ENCODE measurements around the gene RGS6.

Gene RGS6

DNA sequence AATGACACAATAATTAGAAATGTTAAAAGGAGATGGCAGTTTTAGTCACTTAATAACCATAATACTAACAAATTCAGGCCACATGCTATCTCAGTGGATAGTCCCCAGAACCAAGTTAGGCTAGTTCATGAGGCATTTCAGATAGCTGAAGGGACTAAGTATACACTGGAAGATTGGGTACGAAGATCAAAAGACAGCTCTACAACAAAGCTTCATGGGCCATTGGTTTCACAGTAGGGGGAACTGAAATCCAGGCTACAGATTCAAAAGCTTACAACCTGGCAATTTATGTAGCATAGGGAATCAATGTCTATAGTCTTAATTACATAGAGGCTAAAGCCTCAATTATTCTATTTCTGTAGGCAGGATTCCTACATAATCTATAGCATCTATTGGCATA lies 343.0 kb downstream of the RGS6 start:
- Histone ChIP-seq H3K4me3 (IDR thresholded peaks at IDR 0.05; ENCODE audit: insufficient read depth, low read depth, low read length) (no peak overlapping the region), H3K27ac (no peak overlapping the region), H3K36me3 (ENCODE audit: insufficient read depth) (no peaks in the 10 kb centered on the region), H3K4me1 (ENCODE audit: low read depth, poor library complexity, severe bottlenecking) (no peaks in the 10 kb centered on the region), H3K27me3 (ENCODE audit: insufficient read depth, low read depth) (no peaks in the 10 kb centered on the region), H4K20me1 (ENCODE audit: insufficient read depth) (no peaks in the 10 kb centered on the region), H3K9ac (no peak overlapping the region), H2AFZ (ENCODE audit: low read depth) (no peak overlapping the region), H3K4me2 (no peak overlapping the region), H3K79me2 (ENCODE audit: insufficient read depth, low read depth) (no peaks in the 10 kb centered on the region)
- no peak for TF ChIP-seq CTCF (conservative IDR thresholded peaks at IDR 0.05; ENCODE audit: low read depth, low read length)

- Histone ChIP-seq H2AFZ (ENCODE audit: low read depth) (no peak overlapping the region), H3K4me3 (IDR thresholded peaks at IDR 0.05; ENCODE audit: insufficient read depth, low read depth, low read length) (no peak overlapping the region), H4K20me1 (ENCODE audit: insufficient read depth) (no peaks in the 10 kb centered on the region), H3K27ac (no peak overlapping the region), H3K4me1 (ENCODE audit: low read depth, poor library complexity, severe bottlenecking) (no peaks in the 10 kb centered on the region), H3K79me2 (ENCODE audit: insufficient read depth, low read depth) (no peaks in the 10 kb centered on the region), H3K27me3 (ENCODE audit: insufficient read depth, low read depth) (no peaks in the 10 kb centered on the region), H3K9ac (no peak overlapping the region), H3K4me2 (no peak overlapping the region), H3K36me3 (ENCODE audit: insufficient read depth) (no peaks in the 10 kb centered on the region)
- TF ChIP-seq CTCF (conservative IDR thresholded peaks at IDR 0.05; ENCODE audit: low read depth, low read length) = no peak
These were observed 346.1 kb downstream of the RGS6 start for GRCh38 chr14:72278316-72278715.

DNA sequence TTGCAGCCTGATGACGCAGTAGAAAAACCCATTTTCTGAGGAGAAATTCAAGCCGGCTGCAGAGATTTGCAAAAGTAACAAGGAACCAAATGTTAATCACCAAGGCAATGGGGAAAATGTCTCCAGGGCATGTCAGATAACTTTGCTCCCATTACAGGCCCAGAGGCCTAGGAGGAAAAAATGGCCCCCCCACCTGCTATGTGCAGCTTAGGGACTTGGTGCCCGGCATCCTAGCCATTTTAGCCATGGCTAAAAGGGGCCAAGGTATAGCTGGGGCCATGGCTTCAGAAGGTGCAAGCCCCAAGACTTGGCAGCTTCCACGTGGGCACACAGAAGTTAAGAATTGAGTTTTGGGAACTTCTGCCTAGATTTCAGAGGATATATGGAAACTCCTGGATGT lies 351.9 kb downstream of the RGS6 start:
- no peaks in the 10 kb centered on the region for H3K36me3 ChIP-seq (ENCODE audit: insufficient read depth)
- H3K27me3 ChIP-seq (ENCODE audit: insufficient read depth, low read depth) = no peaks in the 10 kb centered on the region
- no peak overlapping the region for H2AFZ ChIP-seq (ENCODE audit: low read depth)
- H3K4me1 ChIP-seq (ENCODE audit: low read depth, poor library complexity, severe bottlenecking) = no peaks in the 10 kb centered on the region
- no peaks in the 10 kb centered on the region for H3K79me2 ChIP-seq (ENCODE audit: insufficient read depth, low read depth)
- no peak overlapping the region for H3K4me3 ChIP-seq (IDR thresholded peaks at IDR 0.05; ENCODE audit: insufficient read depth, low read depth, low read length)
- H3K9ac ChIP-seq = no peak overlapping the region
- no peak overlapping the region for H3K4me2 ChIP-seq
- H4K20me1 ChIP-seq (ENCODE audit: insufficient read depth) = no peaks in the 10 kb centered on the region
- no peak overlapping the region for H3K27ac ChIP-seq
- no peak for TF ChIP-seq CTCF (conservative IDR thresholded peaks at IDR 0.05; ENCODE audit: low read depth, low read length)

- no peaks in the 10 kb centered on the region for H3K27me3 ChIP-seq (ENCODE audit: insufficient read depth, low read depth)
- H3K79me2 ChIP-seq (ENCODE audit: insufficient read depth, low read depth) = no peaks in the 10 kb centered on the region
- no peak overlapping the region for H3K4me3 ChIP-seq (IDR thresholded peaks at IDR 0.05; ENCODE audit: insufficient read depth, low read depth, low read length)
- no peaks in the 10 kb centered on the region for H3K36me3 ChIP-seq (ENCODE audit: insufficient read depth)
- H3K27ac ChIP-seq = no peak overlapping the region
- H3K9ac ChIP-seq = no peak overlapping the region
- no peaks in the 10 kb centered on the region for H4K20me1 ChIP-seq (ENCODE audit: insufficient read depth)
- H3K4me2 ChIP-seq = no peak overlapping the region
- no peak for TF ChIP-seq CTCF (conservative IDR thresholded peaks at IDR 0.05; ENCODE audit: low read depth, low read length)
- H2AFZ ChIP-seq (ENCODE audit: low read depth) = no peak overlapping the region
- H3K4me1 ChIP-seq (ENCODE audit: low read depth, poor library complexity, severe bottlenecking) = no peaks in the 10 kb centered on the region
These were observed 358.0 kb downstream of the RGS6 start for GRCh38 chr14:72290241-72290640.
